BJ (cell line): ENCODE measurements around the gene CPNE5. TPM values are rescaled to one million over a fixed set of nuclear protein-coding genes. Genes with fewer than 3 reads are reported as not detected.

ENCODE experiments used
- CTCF ChIA-PET: fragments of 350-600 bp; formaldehyde crosslinking; extraction: SDS; loops from one replicate; lab custom pipeline; 2021; ENCODE audit warnings: antibody characterized with exemption, inconsistent platforms; lab: Yijun Ruan, JAX
- POLR2A ChIA-PET: fragments of 300-600 bp; sonication (Branson Sonifier 250); formaldehyde crosslinking; extraction: SDS; loops from one replicate; lab custom pipeline; 2021; ENCODE audit warnings: antibody characterized with exemption; lab: Charles Lee
- DNase-seq: peaks from one replicate; pipeline ENCODE4 v3.0.0-alpha.2; 2011; ENCODE audit warnings: low read depth
- H3K27me3 ChIP-seq: 2 replicates; pipeline ENCODE4 v1.6.0; 2011; ENCODE audit warnings: low read length; ENCODE audit not compliant: control insufficient read depth, insufficient read depth
- H3K36me3 ChIP-seq: 2 replicates; pipeline ENCODE4 v1.5.1; 2011; ENCODE audit warnings: low read length; ENCODE audit not compliant: control insufficient read depth, insufficient read depth
- H3K4me3 ChIP-seq: 2 replicates; pipeline ENCODE4 v1.5.1; 2011; ENCODE audit warnings: low read depth, mild to moderate bottlenecking, control low read depth, low read length
- polyA plus RNA-seq: library from polyadenylated mRNA; depleted of rRNA; stranded (reverse); fragments of >200 nt; gene quantifications from 2 replicates; pipeline ENCODE4 v1.2.3, GENCODE V29; 2011
- TF ChIP-seq, protein P1 (sequence below): IDR thresholded peaks from 2 replicates; pipeline ENCODE4 v1.5.1; 2011; ENCODE audit warnings: low read depth, mild to moderate bottlenecking, control low read depth, inconsistent platforms, low read length, moderate library complexity; ENCODE audit not compliant: insufficient read depth

Gene CPNE5
- polyA plus RNA-seq, 1 experiment: 0.09 TPM

DNA sequence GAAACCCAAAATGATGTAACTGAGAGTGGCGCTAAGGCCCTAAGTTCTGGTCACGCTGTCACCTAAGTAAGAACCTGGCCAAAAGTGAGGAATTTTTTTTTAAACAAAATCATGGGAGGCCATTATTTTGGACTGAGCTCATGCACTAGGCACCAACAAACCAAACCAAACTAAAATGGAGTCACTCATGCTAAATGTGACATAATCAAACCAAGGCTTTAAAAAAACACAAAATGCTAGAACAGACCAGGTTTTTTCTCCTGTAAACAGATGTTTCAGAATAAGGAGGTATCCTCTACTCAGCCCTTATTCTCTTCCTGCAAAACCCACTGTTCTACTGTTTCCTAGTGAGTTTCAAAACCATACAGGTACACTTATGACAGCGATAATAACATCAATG lies 45.4 kb upstream of the CPNE5 start:
- no peak for DNase-seq
- CTCF ChIA-PET: interaction anchor here (0.7 to 7.4 kb wide), 16 partner anchors 10 to 326 kb away, joined by 3 to 85 read pairs (median 5); partner anchors contain the start of genes MTCH1 and PPIL1
- Histone ChIP-seq H3K27me3 (no peaks in the 10 kb centered on the region), H3K36me3 (no peaks in the 10 kb centered on the region), H3K4me3 (no peak overlapping the region)
- POLR2A ChIA-PET: no interaction called here
- TF ChIP-seq, protein P1, sequence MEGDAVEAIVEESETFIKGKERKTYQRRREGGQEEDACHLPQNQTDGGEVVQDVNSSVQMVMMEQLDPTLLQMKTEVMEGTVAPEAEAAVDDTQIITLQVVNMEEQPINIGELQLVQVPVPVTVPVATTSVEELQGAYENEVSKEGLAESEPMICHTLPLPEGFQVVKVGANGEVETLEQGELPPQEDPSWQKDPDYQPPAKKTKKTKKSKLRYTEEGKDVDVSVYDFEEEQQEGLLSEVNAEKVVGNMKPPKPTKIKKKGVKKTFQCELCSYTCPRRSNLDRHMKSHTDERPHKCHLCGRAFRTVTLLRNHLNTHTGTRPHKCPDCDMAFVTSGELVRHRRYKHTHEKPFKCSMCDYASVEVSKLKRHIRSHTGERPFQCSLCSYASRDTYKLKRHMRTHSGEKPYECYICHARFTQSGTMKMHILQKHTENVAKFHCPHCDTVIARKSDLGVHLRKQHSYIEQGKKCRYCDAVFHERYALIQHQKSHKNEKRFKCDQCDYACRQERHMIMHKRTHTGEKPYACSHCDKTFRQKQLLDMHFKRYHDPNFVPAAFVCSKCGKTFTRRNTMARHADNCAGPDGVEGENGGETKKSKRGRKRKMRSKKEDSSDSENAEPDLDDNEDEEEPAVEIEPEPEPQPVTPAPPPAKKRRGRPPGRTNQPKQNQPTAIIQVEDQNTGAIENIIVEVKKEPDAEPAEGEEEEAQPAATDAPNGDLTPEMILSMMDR: no peak

DNA sequence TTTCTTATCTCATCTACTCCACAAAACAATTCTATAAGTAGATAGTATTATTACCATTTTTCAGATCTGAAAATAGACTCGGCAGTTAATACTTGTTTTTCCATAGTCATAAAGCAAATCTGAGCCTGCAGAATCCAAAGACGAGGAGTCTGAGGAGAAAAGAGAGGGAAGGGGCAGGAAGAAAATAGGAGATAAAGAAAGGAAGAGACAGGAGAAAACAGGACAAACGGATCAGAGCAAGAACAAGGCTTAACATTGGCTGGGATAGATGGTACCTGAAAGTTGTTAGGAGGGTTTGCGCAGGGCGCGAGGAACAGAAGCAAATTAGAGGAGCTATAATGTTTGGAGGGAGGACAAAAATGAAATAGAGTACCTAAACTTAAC lies 36.0 kb upstream of the CPNE5 start:
- Histone ChIP-seq H3K27me3 (no peaks in the 10 kb centered on the region), H3K36me3 (no peaks in the 10 kb centered on the region), H3K4me3 (peak overlapping the region; percentile 55)
- ChIA-PET POLR2A (interaction anchor here (0.6 to 1.1 kb wide), 2 partner anchors 24 to 111 kb away, joined by 3 read pairs; partner anchors contain the start of gene MTCH1), CTCF (interaction anchor here (0.6 to 5.0 kb wide), 15 partner anchors 8 to 260 kb away, joined by 3 to 40 read pairs (median 4); partner anchors contain the start of gene C6orf89)
- TF ChIP-seq, protein P1: no peak
- DNase-seq: no peak

DNA sequence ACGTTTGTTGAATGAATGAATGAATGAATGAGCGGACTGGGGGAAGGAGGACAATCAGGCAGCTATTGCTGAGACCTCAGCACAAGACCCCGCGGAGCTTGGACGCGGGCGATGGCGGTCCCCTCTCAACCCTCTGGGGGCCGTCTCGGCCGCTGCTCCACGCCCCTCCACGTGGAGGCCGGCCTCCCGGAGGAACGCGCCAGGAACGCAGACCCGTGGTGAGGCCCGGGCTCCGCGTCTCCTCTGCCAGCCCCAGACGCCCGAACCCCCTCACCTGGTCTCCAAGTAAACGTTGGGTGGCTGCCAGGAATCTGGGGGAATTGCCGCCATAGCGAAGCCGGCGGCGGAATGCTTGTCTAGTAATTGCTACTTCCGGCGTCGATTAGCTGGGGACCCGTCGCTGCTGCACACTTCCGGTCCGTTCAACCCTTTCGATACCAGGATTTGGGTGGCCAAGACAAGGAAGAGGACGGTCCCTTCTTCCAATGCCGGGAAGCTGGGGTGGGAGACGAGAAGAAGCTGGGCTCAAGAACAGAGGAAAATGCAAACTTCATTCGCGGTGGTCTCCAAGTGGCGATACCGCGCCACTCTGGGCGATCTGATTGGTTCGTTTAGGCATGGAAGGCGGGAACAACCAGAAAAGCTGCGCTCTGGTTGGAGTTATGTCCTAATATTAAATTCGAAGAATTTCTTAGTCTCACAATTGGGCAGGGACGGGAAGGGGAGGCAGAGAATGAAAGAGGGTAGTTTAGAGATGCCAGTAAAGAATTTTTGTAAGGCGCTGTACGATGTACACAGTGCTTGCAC lies 35.4 kb upstream of the CPNE5 start, which contains the start of gene PPIL1:
PPIL1 (minus strand) TSS at position 361 of the 807 bp plus-strand sequence; CDS start at position 330, 31 bp downstream.
- Histone ChIP-seq H3K27me3 (no peaks in the 10 kb centered on the region), H3K36me3 (no peaks in the 10 kb centered on the region), H3K4me3 (peak within 1 kb of the TSS; percentile 55)
- POLR2A ChIA-PET: interaction anchor here (0.6 to 1.1 kb wide), 2 partner anchors 23 to 111 kb away, joined by 3 read pairs; partner anchors contain the start of gene MTCH1
- TF ChIP-seq, protein P1: no peak
- CTCF ChIA-PET: interaction anchor here (0.6 to 5.0 kb wide), 17 partner anchors 8 to 260 kb away, joined by 3 to 40 read pairs (median 4); partner anchors contain the start of gene C6orf89
- DNase-seq: no peak

DNA sequence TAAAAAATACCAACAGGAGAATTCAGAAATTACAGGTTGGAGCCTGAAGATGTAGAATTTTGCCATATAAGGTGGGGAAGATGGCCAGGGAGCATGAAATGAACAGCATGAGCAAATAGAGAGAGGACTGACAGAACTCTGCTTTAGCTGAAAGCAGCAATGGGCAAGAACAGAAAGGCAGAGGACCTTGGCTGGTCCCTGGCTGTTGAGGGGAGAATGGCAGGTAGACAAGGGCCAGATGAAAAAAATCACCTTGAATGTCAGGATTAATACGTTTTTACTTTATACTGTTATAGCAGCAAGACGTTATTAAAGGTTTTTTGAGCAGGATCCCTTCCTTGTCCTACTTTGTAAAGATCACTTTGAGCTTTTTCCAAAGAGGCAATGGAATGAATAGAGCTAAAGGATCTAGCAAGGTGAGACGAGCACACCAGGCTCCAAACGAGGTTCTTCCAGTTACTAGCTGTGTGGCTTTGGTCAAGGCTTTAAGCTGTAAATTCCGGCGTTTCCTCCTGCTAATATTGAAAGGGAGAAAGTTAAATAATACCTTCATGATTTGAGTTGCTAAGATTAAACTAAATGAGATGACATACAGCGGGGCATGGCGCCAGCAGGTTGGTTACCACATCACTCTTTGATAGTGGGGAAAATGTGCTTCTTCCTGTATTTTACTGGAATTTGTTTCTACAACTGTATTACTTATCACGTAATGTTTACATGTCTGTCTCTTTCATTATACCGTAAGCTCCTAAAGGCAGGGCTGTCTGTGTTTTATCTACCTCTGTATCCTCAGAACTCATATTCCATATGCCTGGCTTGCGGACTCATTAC lies 34.6 kb upstream of the CPNE5 start:
- Histone ChIP-seq H3K4me3 (peak overlapping the region; percentile 55), H3K27me3 (no peaks in the 10 kb centered on the region), H3K36me3 (no peaks in the 10 kb centered on the region)
- POLR2A ChIA-PET: no interaction called here
- CTCF ChIA-PET: interaction anchor here (1.1 to 5.0 kb wide), 12 partner anchors 9 to 259 kb away, joined by 3 to 40 read pairs (median 4); partner anchors contain the start of gene C6orf89
- DNase-seq: no peak
- TF ChIP-seq, protein P1: 0 out of 2 replicates have a peak, but pooled peaks have one; percentile 19
